ENCODE results near the gene RAB11A. TPM values are rescaled to one million over a fixed set of nuclear protein-coding genes. Genes with fewer than 3 reads are reported as not detected.

Gene RAB11A
- polyA plus RNA-seq, 1 of the 3 experiments (the other 2 are of a cell fraction): 352 TPM

DNA sequence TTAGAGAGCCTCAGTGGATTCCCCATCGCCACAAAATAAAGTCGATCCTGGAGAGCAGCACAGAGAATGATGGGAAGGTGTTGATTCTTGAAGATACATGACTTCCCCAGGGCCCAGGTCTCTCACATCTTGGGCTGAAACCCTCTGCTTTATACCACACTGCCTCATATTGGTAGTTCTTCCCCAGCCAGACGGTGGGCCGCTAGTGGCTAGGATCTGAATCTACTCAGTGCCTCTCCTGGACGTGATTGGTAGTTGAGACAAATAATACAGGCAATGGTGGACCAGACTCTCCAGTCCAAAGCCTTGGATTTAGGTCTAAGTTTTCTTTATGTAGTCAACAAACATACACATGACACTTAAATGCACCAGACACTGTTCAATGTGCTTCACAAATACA is 49.7 kb downstream of the RAB11A start:
- H3K4me3 ChIP-seq (ENCODE audit: low read depth in 2 of 2, low read length in 1 of 2): no peak overlapping the region
- no peak overlapping the region for H2AFZ ChIP-seq (ENCODE audit: low read depth)
- H4K20me1 ChIP-seq (ENCODE audit: insufficient read depth): no peaks in the 10 kb centered on the region
- peaks cover 0 to 27% of the 10 kb centered on the region in 2 experiments; a peak in 1 of 4 replicates for H3K4me1 ChIP-seq (ENCODE audit: control insufficient read depth in 1 of 2, insufficient read depth in 2 of 2, low read depth in 1 of 2, low read length in 1 of 2)
- no peaks in the 10 kb centered on the region for H3K79me2 ChIP-seq (ENCODE audit: insufficient read depth)
- peaks cover 0 to 6% of the 10 kb centered on the region in 2 experiments for H3K36me3 ChIP-seq (replicated peaks in 1 of 2; ENCODE audit: control insufficient read depth in 1 of 2, insufficient read depth in 2 of 2, low read length in 1 of 2)
- POLR2A ChIA-PET: interaction anchor here (0.7 kb wide), 1 partner anchor 25 kb away, joined by 3 read pairs; no protein-coding TSS in a partner anchor
- H3K9me3 ChIP-seq: no peaks in the 10 kb centered on the region
- no peak overlapping the region for H3K27ac ChIP-seq (ENCODE audit: low read depth in 2 of 2, low read length in 1 of 2)
- CTCF ChIA-PET: interaction anchor here (0.9 to 4.1 kb wide), 3 partner anchors 56 to 367 kb away, joined by 3 to 40 read pairs (median 10); no protein-coding TSS in a partner anchor
- H3F3A ChIP-seq (replicated peaks; ENCODE audit: insufficient read depth): no peaks in the 10 kb centered on the region
- WGBS (ENCODE audit: low lambda C conversion rate): 100% methylated on average over 4 of the region's 5 CpGs
- no peak for TF ChIP-seq RXRA (IDR thresholded peaks at IDR 0.05; ENCODE audit: borderline replicate concordance, low read depth)
- TF ChIP-seq, protein P1, sequence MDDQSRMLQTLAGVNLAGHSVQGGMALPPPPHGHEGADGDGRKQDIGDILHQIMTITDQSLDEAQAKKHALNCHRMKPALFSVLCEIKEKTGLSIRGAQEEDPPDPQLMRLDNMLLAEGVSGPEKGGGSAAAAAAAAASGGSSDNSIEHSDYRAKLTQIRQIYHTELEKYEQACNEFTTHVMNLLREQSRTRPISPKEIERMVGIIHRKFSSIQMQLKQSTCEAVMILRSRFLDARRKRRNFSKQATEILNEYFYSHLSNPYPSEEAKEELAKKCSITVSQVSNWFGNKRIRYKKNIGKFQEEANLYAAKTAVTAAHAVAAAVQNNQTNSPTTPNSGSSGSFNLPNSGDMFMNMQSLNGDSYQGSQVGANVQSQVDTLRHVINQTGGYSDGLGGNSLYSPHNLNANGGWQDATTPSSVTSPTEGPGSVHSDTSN (IDR thresholded peaks at IDR 0.05): no peak
- TF ChIP-seq MXI1 (IDR thresholded peaks at IDR 0.05; ENCODE audit: low read depth, low read length): no peak
- TF ChIP-seq TEAD4 (IDR thresholded peaks at IDR 0.05; ENCODE audit: borderline replicate concordance, insufficient read depth): no peak
- TF ChIP-seq ELF1 (IDR thresholded peaks at IDR 0.05): no peak
- TF ChIP-seq POLR2AphosphoS5 (IDR thresholded peaks at IDR 0.05; ENCODE audit: low read depth, low read length): no peak
- TF ChIP-seq SIN3A (IDR thresholded peaks at IDR 0.05; ENCODE audit: borderline replicate concordance, low read depth, low read length): no peak
- TF ChIP-seq, protein P2, sequence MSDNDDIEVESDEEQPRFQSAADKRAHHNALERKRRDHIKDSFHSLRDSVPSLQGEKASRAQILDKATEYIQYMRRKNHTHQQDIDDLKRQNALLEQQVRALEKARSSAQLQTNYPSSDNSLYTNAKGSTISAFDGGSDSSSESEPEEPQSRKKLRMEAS (IDR thresholded peaks at IDR 0.05; ENCODE audit: low read depth): no peak
- no peak overlapping the region for H3K9ac ChIP-seq
- DNase-seq: no peak
- H3K27me3 ChIP-seq (ENCODE audit: insufficient read depth): no peaks in the 10 kb centered on the region
- H3K4me2 ChIP-seq: no peak overlapping the region
- no peaks in the 10 kb centered on the region for H3K9me2 ChIP-seq

DNA sequence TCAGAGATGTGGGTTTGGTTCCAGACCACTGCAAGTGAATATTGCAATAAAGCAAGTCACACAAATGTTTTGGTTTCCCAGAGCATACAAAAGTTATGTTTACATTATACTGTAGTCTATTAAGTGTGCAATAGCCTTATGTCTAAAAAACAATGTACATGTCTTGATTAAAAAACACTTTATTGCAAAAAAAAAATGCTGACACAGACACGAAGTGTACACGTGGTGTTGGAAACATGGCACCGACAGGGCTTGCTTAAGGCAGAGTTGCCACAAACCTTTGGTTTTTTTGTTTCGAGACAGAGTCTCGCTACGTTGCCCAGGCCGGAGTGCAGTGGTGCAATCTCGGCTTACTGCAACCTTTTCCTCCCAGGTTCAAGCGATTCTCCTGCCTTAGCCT is 50.1 kb downstream of the RAB11A start:
- POLR2A ChIA-PET: interaction anchor here (0.7 kb wide), 1 partner anchor 24 kb away, joined by 3 read pairs; no protein-coding TSS in a partner anchor
- Histone ChIP-seq H3K9ac (no peak overlapping the region), H3K27ac (ENCODE audit: low read depth in 2 of 2, low read length in 1 of 2) (no peak overlapping the region), H3K4me1 (ENCODE audit: control insufficient read depth in 1 of 2, insufficient read depth in 2 of 2, low read depth in 1 of 2, low read length in 1 of 2) (peaks cover 0 to 27% of the 10 kb centered on the region in 2 experiments; a peak in 1 of 4 replicates), H3F3A (replicated peaks; ENCODE audit: insufficient read depth) (no peaks in the 10 kb centered on the region), H3K79me2 (ENCODE audit: insufficient read depth) (no peaks in the 10 kb centered on the region), H3K9me2 (no peaks in the 10 kb centered on the region), H3K36me3 (replicated peaks in 1 of 2; ENCODE audit: control insufficient read depth in 1 of 2, insufficient read depth in 2 of 2, low read length in 1 of 2) (peaks cover 0 to 6% of the 10 kb centered on the region in 2 experiments), H3K9me3 (no peaks in the 10 kb centered on the region), H3K4me3 (ENCODE audit: low read depth in 2 of 2, low read length in 1 of 2) (no peak overlapping the region), H2AFZ (ENCODE audit: low read depth) (no peak overlapping the region), H3K27me3 (ENCODE audit: insufficient read depth) (no peaks in the 10 kb centered on the region), H3K4me2 (no peak overlapping the region), H4K20me1 (ENCODE audit: insufficient read depth) (no peaks in the 10 kb centered on the region)
- TF ChIP-seq TAF1 (IDR thresholded peaks at IDR 0.05; ENCODE audit: borderline replicate concordance, low read depth, low read length): no peak
- no peak for TF ChIP-seq MEF2A (IDR thresholded peaks at IDR 0.05; ENCODE audit: borderline replicate concordance, low read depth)
- no peak for TF ChIP-seq SMC3 (IDR thresholded peaks at IDR 0.05; ENCODE audit: low read depth, low read length)
- TF ChIP-seq, protein P3, sequence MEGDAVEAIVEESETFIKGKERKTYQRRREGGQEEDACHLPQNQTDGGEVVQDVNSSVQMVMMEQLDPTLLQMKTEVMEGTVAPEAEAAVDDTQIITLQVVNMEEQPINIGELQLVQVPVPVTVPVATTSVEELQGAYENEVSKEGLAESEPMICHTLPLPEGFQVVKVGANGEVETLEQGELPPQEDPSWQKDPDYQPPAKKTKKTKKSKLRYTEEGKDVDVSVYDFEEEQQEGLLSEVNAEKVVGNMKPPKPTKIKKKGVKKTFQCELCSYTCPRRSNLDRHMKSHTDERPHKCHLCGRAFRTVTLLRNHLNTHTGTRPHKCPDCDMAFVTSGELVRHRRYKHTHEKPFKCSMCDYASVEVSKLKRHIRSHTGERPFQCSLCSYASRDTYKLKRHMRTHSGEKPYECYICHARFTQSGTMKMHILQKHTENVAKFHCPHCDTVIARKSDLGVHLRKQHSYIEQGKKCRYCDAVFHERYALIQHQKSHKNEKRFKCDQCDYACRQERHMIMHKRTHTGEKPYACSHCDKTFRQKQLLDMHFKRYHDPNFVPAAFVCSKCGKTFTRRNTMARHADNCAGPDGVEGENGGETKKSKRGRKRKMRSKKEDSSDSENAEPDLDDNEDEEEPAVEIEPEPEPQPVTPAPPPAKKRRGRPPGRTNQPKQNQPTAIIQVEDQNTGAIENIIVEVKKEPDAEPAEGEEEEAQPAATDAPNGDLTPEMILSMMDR (IDR thresholded peaks at IDR 0.05): no peak
- no peak for TF ChIP-seq FOXJ3 (CRISPR knock-in tag; IDR thresholded peaks at IDR 0.05)
- no peak for TF ChIP-seq ELF1 (IDR thresholded peaks at IDR 0.05)
- no peak for TF ChIP-seq MXI1 (IDR thresholded peaks at IDR 0.05; ENCODE audit: low read depth, low read length)
- TF ChIP-seq CHD2 (IDR thresholded peaks at IDR 0.05; ENCODE audit: low read length, partially characterized antibody): no peak
- TF ChIP-seq, protein P4, sequence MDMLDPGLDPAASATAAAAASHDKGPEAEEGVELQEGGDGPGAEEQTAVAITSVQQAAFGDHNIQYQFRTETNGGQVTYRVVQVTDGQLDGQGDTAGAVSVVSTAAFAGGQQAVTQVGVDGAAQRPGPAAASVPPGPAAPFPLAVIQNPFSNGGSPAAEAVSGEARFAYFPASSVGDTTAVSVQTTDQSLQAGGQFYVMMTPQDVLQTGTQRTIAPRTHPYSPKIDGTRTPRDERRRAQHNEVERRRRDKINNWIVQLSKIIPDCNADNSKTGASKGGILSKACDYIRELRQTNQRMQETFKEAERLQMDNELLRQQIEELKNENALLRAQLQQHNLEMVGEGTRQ (IDR thresholded peaks at IDR 0.05; ENCODE audit: borderline replicate concordance, low read depth, low read length): no peak
- TF ChIP-seq, protein P5, sequence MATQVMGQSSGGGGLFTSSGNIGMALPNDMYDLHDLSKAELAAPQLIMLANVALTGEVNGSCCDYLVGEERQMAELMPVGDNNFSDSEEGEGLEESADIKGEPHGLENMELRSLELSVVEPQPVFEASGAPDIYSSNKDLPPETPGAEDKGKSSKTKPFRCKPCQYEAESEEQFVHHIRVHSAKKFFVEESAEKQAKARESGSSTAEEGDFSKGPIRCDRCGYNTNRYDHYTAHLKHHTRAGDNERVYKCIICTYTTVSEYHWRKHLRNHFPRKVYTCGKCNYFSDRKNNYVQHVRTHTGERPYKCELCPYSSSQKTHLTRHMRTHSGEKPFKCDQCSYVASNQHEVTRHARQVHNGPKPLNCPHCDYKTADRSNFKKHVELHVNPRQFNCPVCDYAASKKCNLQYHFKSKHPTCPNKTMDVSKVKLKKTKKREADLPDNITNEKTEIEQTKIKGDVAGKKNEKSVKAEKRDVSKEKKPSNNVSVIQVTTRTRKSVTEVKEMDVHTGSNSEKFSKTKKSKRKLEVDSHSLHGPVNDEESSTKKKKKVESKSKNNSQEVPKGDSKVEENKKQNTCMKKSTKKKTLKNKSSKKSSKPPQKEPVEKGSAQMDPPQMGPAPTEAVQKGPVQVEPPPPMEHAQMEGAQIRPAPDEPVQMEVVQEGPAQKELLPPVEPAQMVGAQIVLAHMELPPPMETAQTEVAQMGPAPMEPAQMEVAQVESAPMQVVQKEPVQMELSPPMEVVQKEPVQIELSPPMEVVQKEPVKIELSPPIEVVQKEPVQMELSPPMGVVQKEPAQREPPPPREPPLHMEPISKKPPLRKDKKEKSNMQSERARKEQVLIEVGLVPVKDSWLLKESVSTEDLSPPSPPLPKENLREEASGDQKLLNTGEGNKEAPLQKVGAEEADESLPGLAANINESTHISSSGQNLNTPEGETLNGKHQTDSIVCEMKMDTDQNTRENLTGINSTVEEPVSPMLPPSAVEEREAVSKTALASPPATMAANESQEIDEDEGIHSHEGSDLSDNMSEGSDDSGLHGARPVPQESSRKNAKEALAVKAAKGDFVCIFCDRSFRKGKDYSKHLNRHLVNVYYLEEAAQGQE (IDR thresholded peaks at IDR 0.05; ENCODE audit: low read depth, low read length): no peak
- no peak for TF ChIP-seq RCOR1 (IDR thresholded peaks at IDR 0.05; ENCODE audit: low read length)
- TF ChIP-seq TEAD4 (IDR thresholded peaks at IDR 0.05; ENCODE audit: borderline replicate concordance, insufficient read depth): no peak
- no peak for TF ChIP-seq RXRA (IDR thresholded peaks at IDR 0.05; ENCODE audit: borderline replicate concordance, low read depth)
- no peak for TF ChIP-seq NFIC (IDR thresholded peaks at IDR 0.05; ENCODE audit: borderline replicate concordance)
- DNase-seq: no peak
- CTCF ChIA-PET: no interaction called here
- 95% methylated on average over 9 of the region's 9 CpGs for WGBS (ENCODE audit: low lambda C conversion rate)
